ENCODE results near the gene NSUN2.
A peak's percentile ranks its signal among the peaks of the same experiment; 100 is the strongest.
"Not testable (repeated sequence)": the region's sequence is repeated elsewhere in the genome, so short reads cannot be mapped to it uniquely, and the experiment has no call there.

Gene NSUN2

DNA sequence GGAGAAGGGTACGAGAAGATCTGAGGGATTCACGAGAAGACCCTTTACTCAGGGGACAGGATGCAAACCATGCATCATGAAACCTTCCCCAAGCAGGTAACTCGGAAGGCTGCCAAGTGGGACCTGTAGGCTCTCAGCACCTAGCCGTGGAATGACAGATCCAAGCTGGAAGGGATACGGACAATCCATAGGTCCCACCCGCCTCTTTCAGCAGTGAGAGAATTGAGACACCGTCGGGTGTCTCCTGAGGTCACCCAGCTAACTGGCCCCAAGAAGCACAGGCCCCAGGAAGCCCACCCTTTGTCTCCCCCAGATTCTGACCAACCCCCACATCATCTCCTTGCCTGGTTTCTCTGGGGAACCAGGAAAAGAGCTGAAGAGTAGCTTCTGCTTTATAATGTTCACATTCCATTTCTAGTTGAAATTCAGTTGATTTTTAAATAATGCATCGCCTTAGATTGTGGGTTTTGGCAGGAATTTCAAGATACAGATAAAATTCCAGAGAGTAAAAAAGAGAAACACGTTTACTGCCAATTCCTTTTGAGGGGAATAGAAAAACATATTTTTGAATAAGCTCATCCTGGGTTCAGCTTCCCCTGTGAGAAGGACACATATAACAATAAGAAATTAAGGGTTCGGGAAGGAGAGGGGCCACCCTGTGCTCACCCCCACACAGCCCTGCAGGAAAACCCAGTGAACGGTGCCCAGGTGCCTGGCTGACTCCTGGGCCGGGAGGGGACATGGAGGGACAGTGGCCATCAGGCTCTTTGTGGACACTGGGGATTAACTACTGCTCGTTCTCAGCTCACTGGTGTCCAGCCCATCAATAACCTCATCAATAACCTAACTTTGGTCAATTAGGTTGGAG, 51.1 kb downstream of the NSUN2 start:
- no peak for DNase-seq

DNA sequence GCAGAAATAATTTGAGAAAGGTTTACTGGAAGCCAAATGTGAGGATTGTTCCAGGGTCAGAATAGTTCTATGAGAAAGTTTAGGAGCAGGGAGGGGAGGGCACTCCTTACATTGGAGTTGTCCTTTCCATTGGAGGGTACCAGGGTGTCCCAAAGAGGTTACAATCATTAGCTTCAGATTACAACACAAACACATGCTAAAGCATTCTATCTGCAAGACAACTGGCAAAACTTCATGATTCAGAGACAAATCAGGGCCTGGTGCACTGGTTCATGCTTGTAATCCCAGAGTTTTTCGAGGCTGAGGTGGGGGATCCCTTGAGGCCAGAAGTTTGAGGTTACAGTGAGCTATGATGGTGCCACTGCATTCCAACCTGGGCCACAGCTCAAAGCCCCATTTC, 51.8 kb downstream of the NSUN2 start:
- no peak for DNase-seq

DNA sequence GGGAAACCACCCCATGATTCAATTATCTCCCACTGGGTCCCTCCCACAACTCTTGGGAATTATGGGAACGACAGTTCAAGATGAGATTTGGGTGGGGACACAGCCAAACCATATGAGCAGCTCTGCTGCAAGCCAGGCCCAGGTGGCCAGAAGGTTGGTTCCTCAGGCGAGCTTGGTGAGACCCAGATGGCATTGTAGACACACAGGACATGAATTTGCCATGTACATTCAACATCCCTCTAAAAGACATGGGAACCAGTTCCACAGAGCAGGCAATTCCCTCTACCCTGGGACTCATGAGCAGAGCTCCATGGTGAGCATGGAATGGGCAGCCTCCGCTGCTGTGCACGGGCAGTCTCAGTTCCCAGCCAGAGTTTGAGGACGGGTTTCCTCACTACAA, 53.3 kb downstream of the NSUN2 start:
- no peak for DNase-seq

DNA sequence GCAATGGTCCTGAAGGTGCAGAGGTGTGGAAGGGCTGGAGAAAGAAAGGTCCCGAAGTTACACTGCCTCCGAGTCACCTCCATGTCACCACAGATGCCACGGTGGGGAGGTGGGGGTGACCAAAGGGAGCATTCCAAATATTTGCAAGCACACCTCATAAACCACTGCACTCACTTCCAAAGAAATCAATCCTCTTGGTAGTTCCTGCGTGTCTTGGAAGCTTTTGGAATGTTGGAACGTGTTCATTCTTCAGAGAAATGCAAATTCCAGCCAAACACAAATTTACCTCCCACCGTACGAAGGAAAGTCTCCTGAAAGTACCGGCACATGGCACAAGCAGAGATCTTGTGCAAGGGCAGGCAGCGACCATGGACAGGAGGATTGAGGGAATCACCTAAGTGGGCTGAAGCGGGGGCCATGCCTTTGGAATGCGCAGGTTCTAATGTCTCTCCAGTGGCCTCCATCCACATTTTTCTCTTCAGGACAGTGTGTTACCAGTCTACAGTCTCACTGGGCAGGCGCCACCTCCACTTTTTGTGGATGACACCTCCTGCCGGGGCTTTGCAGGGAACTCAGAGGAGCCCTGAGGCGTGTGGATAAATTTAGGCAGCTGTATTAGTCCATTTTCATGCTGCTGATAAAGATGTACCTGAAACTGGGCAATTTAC, 54.0 kb downstream of the NSUN2 start:
- no peak for DNase-seq

DNA sequence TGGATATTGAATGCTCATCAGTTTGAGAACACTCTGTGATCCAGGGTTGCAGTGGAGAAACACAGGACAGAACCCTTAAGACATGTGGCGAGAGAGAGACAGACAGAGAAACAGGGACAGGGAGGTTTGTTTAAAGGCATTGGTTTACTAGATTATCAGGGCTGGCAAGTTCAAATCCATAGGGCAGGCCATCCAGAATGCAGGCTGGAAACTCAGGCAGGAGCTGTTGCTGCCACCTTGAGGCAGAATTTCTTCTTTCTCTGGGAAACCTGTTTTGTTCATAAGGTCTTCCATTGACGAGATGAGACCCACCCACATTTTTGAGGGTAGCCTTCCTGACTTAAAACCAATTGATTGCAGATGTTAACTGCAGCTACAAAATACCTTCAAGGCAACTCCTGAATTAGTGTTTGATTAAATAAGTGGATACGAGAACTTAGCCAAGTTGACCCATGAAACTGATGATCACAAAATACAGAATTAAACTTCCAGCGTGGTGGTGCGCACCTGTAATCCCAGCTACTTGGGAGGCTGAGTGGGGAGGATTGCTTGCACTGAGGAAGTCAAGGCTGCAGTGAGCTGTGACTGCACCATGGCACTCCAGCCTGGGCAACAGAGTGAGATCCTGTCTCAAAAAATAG, 55.9 kb downstream of the NSUN2 start:
- DNase-seq: peak; percentile 25

DNA sequence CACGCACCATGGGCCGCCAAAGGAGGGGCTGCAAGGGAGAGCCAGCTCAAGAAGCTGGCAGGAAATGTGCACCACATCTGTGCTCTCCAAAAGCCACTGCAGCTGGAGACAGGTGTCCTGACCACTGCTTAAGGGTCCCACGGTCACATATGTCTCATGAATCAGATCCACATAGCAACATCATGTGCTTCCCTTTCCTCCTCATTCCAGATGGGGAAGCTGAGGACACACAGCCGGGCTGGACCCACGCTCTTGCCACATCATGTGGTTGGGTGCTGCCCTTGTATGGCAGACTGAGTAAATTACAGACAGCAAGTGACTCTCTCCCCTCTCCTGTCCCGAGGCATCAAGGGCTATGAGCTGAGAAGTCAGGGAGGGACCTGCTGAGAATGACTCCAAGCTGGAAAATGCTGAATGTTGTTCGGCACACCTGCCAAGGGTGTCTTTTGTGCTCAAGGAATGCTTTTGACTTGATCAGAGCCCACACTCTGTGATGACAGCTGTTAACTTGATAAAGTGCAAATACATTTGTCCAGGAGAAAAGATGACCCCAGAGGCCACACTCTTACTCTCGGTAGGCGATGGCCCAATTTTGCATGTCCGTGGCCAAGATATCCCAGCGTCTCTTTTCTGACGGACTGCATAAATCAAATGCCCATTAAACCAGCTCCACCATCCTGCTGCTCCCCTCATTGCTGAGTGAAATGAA, 58.2 kb downstream of the NSUN2 start:
- no peak for DNase-seq

DNA sequence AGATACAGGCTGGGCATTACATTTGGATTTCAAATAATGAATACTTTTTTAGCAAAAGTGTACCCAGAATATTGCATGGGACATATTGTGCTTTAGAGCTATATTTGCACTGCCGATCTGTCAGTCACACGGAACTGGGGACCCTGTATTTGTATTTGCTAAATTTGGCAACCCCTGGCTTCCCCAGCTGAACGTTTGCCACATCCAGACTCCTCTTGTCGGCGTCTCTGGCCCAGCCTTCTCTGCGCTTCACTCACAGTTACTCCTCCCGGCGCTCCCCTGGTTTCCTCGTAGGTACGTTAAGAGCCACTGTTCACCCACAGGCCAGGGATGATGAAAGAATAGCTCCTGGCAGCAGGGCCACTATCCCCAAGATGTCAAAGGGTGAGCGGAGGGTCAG, 58.7 kb downstream of the NSUN2 start:
- DNase-seq: no peak

DNA sequence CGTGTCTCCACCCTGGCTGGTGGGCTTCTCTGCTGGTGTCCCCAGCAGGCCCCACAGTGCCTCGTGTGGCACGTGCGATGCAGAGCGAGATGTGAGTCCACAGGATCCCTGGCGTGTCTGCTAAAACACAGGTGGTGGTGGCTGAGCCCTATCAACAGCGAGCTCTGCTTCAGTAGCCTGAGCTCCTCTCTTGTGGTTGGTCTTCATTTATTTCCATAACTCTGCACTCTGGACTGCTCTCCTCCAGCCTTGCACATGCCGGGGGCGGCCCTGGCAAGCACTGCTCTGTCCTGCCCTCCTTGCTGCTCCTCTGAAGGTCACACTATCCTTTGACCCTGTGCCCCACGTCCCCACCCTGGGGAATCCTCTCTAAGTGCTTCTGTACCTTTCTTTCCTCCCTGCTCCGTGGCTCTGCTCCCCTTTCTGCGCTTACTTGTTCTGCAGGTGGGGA, 59.2 kb downstream of the NSUN2 start:
- DNase-seq: no peak

DNA sequence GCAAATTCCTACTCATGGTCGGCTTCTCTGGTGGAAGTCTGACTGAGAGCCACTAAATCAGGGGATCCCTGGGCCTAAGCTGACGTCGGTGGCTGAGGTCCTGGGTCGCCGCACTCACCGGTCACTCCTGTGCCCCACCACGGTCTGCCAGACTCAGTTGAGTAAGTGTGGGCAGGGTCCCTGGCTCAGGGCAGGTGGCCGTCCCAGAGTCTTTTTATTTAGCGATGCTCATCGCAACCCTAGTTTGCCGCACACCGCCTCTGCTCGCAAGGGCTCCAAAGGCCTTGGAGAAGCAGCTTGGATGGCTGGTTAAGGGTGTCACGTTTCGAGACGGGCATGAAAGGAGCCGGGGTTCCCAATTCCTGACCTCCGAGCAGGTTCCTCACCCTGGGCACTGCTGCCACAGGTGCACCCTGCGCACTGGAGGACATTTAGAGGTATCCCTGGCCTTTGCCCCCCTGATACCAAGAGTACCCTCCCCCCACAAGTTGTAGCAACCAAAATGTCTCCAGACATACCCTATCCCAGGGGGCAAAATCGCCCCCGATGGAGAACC, 59.9 kb downstream of the NSUN2 start:
- DNase-seq: no peak

DNA sequence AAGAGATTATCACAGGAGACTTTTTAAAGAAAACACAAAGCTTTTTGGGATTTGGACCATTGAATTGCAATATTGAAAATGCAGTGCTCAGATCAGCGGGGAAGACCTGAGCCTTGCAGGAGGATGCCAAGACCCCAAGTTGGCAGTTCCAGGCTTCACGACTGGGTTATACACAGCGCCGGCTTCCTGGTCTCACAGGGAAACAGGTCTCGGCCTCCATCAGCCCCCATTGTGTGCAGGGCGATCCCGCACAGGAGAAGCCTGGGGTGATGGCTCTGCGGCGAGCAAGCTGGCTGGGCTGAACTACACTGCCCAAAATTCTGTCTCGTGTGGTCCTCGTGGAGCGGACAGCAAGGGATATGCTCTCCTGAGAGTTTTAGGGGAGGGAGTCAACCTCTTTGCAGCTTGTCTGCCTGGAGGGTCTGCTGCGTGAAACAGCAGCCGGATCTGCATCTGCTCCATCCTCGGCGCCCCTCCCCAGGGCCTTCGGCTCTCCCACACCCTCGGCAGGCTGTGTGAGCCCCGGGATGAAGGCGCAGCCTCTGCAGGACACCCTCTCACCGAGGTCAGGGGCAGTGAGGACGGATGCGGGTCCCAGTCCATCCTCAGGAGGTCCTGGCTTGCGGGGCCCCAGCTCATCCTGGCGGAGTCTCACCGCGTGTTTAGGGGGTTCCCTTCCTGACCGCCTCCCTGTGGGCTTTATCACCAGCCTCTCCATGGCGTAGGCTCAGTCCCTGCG, 60.6 kb downstream of the NSUN2 start:
- no peak for DNase-seq

DNA sequence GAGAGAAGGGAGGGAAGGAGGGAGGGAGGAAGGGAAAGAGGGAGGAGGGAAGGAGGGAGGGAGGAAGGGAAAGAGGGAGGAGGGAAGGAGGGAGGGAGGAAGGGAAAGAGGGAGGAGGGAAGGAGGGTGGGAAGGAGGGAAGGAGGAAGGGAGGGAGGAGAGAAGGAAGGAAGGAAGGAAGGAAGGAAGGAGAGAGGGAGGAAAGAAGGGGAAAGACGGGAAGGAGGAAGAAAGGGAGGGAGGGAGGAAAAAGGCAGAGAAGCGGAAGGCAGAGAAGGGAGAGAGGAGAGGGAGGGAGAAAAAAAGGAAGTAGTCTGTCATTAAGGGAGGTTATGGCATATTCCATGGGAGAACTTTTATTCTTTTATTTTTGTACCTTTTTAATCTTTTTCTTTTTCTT, 61.2 kb downstream of the NSUN2 start:
- not testable (repeated sequence) for DNase-seq

DNA sequence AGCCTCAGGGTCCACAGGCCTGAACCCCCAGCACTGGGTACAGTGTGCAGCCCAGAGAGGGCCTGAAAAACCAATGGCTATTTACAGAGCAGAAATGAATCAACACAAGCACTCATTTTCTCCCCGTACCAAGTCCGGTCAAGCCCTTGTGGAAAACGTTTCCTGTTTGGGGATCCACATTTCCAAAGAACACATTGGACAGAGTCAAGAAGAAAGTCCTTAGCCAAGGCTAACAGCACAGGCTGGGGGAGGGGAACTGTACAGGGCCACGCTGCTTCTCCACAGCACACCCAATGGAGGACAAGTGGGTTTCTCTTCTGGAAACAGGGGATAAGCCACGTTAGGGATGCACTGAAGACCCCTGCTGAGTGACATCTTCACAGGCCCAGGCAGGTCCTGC, 62.3 kb downstream of the NSUN2 start:
- DNase-seq: no peak

DNA sequence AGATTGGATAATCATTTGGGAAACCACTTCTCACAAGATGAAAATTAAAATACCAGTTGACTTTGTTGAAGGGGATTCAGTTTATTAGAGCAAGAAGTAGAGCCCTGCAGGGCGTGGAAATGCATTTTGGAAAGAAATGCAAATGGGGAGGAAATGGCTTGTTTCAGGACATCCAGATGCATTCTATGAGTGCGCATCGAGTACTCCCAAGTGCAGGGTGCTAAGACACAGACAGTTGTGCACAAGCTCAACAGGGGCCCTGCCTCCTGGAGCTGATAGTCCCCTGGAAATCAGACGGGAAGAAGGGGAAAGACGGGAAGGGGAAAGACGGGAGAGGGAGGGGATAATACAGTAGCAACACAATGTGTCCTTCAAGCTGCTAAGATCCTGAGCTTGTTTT, 64.0 kb downstream of the NSUN2 start:
- DNase-seq: no peak

DNA sequence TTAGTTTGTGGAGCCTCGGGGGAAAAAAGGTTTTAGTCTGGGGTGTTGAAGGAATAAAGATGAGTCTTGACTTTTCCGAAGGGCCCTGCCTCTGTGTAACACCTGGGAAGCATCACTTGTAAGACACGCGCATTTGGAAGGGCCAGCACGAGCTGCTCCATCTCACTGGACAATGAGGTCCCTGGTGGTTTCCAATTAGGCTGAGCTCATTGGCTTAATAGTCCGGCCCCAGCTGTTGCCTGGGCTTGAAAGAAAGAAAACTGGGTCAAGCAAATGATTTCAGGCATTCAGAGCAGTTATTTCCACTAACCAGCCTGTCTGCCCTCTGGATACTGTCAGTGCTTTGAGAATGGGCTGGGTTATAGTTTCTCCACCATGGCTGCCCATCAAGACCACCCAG, 64.5 kb downstream of the NSUN2 start:
- DNase-seq: no peak

DNA sequence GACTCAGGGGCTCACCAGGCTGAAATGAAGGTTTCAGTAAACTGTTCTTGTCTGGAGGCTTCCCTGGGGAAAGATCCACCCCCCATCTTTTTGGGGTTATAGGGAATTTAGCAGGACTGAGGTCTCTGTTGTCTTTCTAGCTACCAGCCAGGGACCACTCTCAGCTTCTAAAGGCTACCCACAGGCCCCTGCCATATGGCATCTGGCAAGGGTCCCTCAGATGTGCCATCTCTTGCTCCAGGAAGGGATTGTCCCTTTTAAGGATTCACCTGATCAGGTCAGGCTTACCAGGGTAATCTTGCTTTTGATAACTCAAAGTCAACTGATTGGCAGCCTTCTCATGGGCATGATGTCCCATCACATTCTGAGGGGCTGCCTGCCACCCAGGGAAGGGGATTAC, 65.0 kb downstream of the NSUN2 start:
- no peak for DNase-seq

DNA sequence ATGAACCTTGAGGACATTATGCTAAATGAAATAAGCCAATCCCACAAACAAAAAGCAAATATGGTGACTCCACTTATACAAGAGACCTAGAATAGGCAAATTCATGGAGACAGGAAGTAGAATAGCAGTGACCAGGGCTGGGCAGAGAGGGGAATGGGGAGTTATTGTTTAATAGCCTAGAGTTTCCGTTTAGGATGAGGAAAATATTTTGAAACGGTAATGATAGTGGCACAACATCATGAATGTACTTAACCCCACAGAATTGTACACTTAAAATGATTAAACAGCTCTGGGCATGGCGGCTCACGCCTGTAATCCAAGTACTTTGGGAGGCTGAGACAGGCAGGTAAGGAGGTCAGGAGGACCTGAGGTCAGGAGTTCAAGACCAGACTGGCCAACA, 65.8 kb downstream of the NSUN2 start:
- no peak for DNase-seq

DNA sequence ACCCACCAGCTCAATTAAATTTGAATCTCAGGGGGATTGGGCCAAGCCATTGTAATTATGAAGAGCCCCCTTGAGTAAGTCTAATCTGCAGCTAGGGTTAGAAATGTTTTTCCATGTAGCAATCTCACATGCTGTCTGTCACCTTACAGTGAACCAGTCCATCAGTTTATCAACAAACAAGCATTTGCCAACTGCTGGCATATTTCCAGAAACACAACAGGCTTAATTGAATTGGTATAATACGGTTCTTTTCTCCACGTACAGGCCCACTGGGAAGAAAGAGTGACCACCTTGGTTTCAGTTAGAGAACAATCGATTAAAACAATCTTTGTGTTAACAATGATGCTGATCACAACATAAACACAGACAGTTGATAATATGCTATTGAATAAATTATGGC, 67.4 kb downstream of the NSUN2 start:
- DNase-seq: no peak

DNA sequence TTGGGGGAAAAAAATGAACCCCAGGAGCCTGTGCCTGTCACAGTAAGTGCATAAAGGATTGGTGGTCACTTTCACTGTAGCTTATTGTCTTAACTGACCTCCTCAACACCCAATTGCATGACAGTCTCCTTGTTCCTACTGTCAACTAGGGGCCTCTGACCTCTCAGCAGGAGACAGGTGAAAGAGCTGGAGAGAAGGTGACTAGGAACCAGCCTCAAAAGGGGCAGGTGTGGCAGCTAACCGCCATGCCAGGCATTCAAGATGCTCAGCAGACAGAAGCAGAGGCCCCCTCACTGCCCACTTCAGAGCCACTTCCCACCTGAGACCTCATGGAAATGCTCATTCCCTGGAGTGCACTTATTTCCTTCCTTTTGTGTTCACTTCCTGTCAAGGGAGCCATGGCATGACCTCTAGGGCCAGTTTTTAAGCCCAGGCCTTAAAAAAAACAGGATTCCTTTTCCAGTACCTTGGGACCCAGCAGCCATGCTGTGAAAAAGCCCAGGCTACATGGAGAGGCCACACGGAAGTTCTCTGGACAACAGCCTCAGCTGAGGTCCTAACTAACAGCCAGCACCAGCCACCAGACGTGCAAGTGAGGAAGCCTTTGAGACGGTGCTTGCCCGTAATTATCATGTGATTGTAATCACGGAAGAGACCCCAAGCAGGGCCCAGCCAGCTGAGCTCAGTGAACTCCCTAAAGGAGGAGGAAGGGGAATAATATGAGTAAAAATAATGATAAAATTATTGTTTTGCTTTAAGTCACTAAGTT, 74.9 kb downstream of the NSUN2 start:
- no peak for DNase-seq

DNA sequence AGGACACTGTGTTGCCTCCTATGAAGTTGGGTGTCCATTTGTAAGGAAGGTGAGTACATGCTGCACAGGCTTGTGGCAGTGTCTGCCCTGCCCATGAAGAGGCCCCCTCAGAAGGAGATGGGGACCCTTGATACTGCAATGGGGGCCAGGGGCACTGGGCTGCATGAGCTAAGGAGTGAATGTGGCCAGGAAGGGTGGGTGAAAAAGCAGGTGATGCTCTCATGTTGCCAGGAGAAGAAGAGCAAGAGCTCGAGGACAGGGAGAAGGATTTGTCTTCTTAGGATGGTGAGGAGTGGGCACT, 76.1 kb downstream of the NSUN2 start:
- DNase-seq: no peak

DNA sequence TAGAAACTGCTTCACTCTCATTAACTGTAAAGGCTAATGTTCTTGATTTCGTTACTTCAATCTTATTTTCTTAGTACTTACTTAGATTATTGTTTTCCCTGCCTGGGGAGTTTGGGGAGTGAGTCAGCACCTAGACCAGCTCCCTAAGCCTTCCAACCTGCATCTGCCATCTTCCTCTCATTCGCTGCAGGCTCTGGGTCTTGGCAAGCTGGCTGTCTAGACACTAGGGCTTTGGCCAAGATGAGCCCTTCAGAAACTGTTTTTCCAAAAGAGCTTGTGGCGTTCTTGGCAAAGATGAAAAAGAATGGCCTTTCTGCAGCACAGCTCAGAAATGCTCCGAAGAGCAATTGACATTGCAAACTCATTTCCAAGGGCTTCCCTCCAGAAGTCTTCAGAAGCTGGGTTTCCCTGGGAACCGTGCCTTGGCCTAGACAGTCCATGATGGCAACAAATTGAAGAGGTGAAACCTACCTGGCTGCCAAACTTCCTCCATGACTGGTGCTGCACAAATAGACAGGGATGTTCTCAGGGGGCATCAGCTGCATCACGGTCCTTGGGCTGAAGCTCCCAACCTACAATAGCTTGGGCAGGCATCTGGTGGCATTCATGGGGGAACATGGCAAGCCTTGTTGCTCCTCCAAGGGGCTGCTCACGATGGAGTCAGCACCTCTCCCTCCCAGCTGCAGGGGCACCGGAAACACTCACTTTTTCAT, 76.6 kb downstream of the NSUN2 start:
- no peak for DNase-seq

DNA sequence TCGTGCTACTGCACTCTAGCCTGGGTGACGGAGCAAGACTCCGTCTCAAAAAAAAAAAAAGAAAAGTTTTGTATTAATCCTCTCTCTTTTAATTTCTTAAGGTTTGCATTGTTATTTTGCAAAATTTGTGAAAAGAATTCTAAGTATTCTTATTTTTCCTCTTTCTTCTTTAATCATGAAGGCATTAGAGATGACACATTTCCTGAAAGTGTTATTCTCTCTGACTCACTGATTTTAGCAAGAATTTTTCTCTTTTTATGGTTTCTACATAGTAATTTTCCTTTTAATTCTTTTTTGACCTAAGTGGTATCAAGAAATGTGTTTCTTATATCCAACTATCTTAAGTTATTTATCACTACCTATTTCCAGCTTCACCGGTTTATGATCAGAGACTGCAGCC, 78.0 kb downstream of the NSUN2 start:
- no peak for DNase-seq

All from DMS79 treated with DMSO at 0.1 percent for 48 hours (cell line).